Right ventricle myocardium superior (tissue), 1 donor: ENCODE results near the gene PRR7. TPM values are rescaled to one million over a fixed set of nuclear protein-coding genes. Genes with fewer than 3 reads are reported as not detected.

ENCODE experiments used
- ATAC-seq: fragments of 200-7000 bp; cut with Tn5 transposase; one replicate; pipeline ENCODE4 v1.9.1; 2020; ENCODE audit warnings: mild to moderate bottlenecking; ENCODE audit not compliant: poor library complexity
- DNase-seq: peaks from one replicate; pipeline ENCODE4 v3.0.0-alpha.2; 2020
- intact Hi-C: fragments of 100-400 bp; cut with DNase I; formaldehyde crosslinking; loops from one replicate; pipeline ENCODE4 v1.11.2; 2022
- total RNA-seq: library from RNA; stranded (reverse); fragmentation: NEBNext Ultra II Directional; extraction: Animal tissue kit (Norgen Biotek cat#: 25700); gene quantifications from one replicate; pipeline ENCODE4 v1.2.1, GENCODE V29; 2021
- donor health status: DM: no; HTN: yes; CAD: no; lungs with severe emphysema.

The PRR7 gene
- total RNA-seq, 1 donor from 2014 or later = 0.59 TPM

- ATAC-seq = no peak
- intact Hi-C loops = no loop called here
- no peak for DNase-seq
Measured at GRCh38 chr5:177445917-177446199, 756 bp upstream of the PRR7 start.

GRCh38 chr5:177447066-177447610 is 524 bp downstream of the PRR7 start:
- intact Hi-C loops = no loop called here
- no peak for DNase-seq
- ATAC-seq = no peak

- DNase-seq (no peak), ATAC-seq (peak; percentile 34)
- intact Hi-C loops = no loop called here
Measured at GRCh38 chr5:177447611-177448243, 1.1 kb downstream of the PRR7 start.

- intact Hi-C loops = no loop called here
- ATAC-seq (no peak), DNase-seq (no peak)
Measured at GRCh38 chr5:177448244-177448950, 1.8 kb downstream of the PRR7 start.

- intact Hi-C loops = no loop called here
- no peak for ATAC-seq
- no peak for DNase-seq
Measured at GRCh38 chr5:177449140-177450061, 2.8 kb downstream of the PRR7 start.

GRCh38 chr5:177450667-177451424 is 4.2 kb downstream of the PRR7 start:
- DNase-seq (no peak), ATAC-seq (no peak)
- intact Hi-C loops = no loop called here

GRCh38 chr5:177452688-177453638 is 6.3 kb downstream of the PRR7 start:
- DNase-seq = no peak
- no peak for ATAC-seq
- intact Hi-C loops = no loop called here

- intact Hi-C loops = loop anchor here (2.0 kb wide), 2 partner anchors 47 to 51 kb away; no protein-coding TSS in a partner anchor
- ATAC-seq = peak; percentile 6
- peak; percentile 69 for DNase-seq
Measured at GRCh38 chr5:177453852-177454396, 7.3 kb downstream of the PRR7 start.

- ATAC-seq = peak; percentile 77
- intact Hi-C loops = loop anchor here (2.0 kb wide), 2 partner anchors 46 to 52 kb away; no protein-coding TSS in a partner anchor
- DNase-seq = peak; percentile 94
Measured at GRCh38 chr5:177454397-177455035, 7.9 kb downstream of the PRR7 start.

GRCh38 chr5:177455036-177455660 is 8.5 kb downstream of the PRR7 start:
- ATAC-seq = peak; percentile 65
- peak; percentile 88 for DNase-seq
- intact Hi-C loops = loop anchor here (2.0 kb wide), 2 partner anchors 46 to 52 kb away; no protein-coding TSS in a partner anchor

GRCh38 chr5:177455661-177456590 is 9.3 kb downstream of the PRR7 start:
- peak; percentile 74 for ATAC-seq
- DNase-seq = peak; percentile 95
- intact Hi-C loops = loop anchor here (2.0 kb wide), 2 partner anchors 45 to 53 kb away; no protein-coding TSS in a partner anchor

GRCh38 chr5:177456591-177456964 is 10.0 kb downstream of the PRR7 start:
- ATAC-seq (no peak), DNase-seq (no peak)
- intact Hi-C loops = no loop called here

- intact Hi-C loops = no loop called here
Measured at GRCh38 chr5:177456976-177457851, 10.6 kb downstream of the PRR7 start.

More at GRCh38 chr5:177456976-177457851, 10.6 kb downstream of the PRR7 start:
- DNase-seq (peak; percentile 81), ATAC-seq (peak; percentile 19)
